ENCODE measurements around the gene GPRC5A. TPM values are rescaled to one million over a fixed set of nuclear protein-coding genes. Genes with fewer than 3 reads are reported as not detected.

GPRC5A gene
- total and polyA plus RNA-seq, 2 experiments from 2014 or later, result 37.8 to 84.8 TPM

GRCh38 chr12:12859690-12860089, 31.7 kb upstream of the GPRC5A start:
- Histone ChIP-seq H3K27me3 (replicated peaks; ENCODE audit: insufficient read depth) (no peaks in the 10 kb centered on the region), H3K36me3 (ENCODE audit: low read depth) (0 out of 2 replicates have a peak, but pooled peaks cover 10% of the 10 kb centered on the region), H3K9ac (no peak overlapping the region), H3K4me1 (ENCODE audit: insufficient read depth) (no peaks in the 10 kb centered on the region), H4K20me1 (ENCODE audit: insufficient read depth) (no peaks in the 10 kb centered on the region), H3K27ac (no peak overlapping the region), H3K79me2 (ENCODE audit: insufficient read depth) (no peaks in the 10 kb centered on the region), H3K9me3 (ENCODE audit: low read depth) (no peaks in the 10 kb centered on the region), H3K9me2 (ENCODE audit: insufficient read depth) (no peaks in the 10 kb centered on the region), H3K4me3 (no peak overlapping the region), H3F3A (ENCODE audit: insufficient read depth) (0 out of 2 replicates have a peak, but pooled peaks cover 5% of the 10 kb centered on the region), H3K4me2 (ENCODE audit: unreplicated experiment) (no peak overlapping the region), H2AFZ (no peak overlapping the region)
- DNase-seq, result peak; percentile 26
- 0 to 6% methylated on average over 1 of the region's 1 CpG for WGBS, 2 experiments (ENCODE audit: low coverage in 1 of 2, low lambda C conversion rate in 2 of 2, missing lambda C conversion rate in 2 of 2)
- TF ChIP-seq EZH2 (IDR thresholded peaks at IDR 0.05; ENCODE audit: insufficient read depth, poor library complexity, severe bottlenecking), result no peak
- no peak for TF ChIP-seq EZH2phosphoT487 (IDR thresholded peaks at IDR 0.05; ENCODE audit: insufficient read depth, low read depth)
- in situ Hi-C loops (cut with MboI), result no loop called here

GRCh38 chr12:12864243-12864642, 27.1 kb upstream of the GPRC5A start:
- H3F3A ChIP-seq (ENCODE audit: insufficient read depth), result peaks cover 9% of the 10 kb centered on the region; the same call in 1 of the 2 replicates
- no peak overlapping the region for H3K9ac ChIP-seq
- no peaks in the 10 kb centered on the region for H3K4me1 ChIP-seq (ENCODE audit: insufficient read depth)
- WGBS, 2 experiments (ENCODE audit: low coverage in 1 of 2, low lambda C conversion rate in 2 of 2, missing lambda C conversion rate in 2 of 2), result 97 to 100% methylated on average over 2 of the region's 2 CpGs
- H3K27me3 ChIP-seq (replicated peaks; ENCODE audit: insufficient read depth), result no peaks in the 10 kb centered on the region
- H3K4me3 ChIP-seq, result no peak overlapping the region
- no peak overlapping the region for H2AFZ ChIP-seq
- H4K20me1 ChIP-seq (ENCODE audit: insufficient read depth), result no peaks in the 10 kb centered on the region
- in situ Hi-C loops (cut with MboI), result no loop called here
- H3K79me2 ChIP-seq (ENCODE audit: insufficient read depth), result no peaks in the 10 kb centered on the region
- no peaks in the 10 kb centered on the region for H3K9me2 ChIP-seq (ENCODE audit: insufficient read depth)
- TF ChIP-seq EZH2phosphoT487 (IDR thresholded peaks at IDR 0.05; ENCODE audit: insufficient read depth, low read depth) (no peak), EZH2 (IDR thresholded peaks at IDR 0.05; ENCODE audit: insufficient read depth, poor library complexity, severe bottlenecking) (no peak)
- 0 out of 2 replicates have a peak, but pooled peaks cover 14% of the 10 kb centered on the region for H3K36me3 ChIP-seq (ENCODE audit: low read depth)
- H3K9me3 ChIP-seq (ENCODE audit: low read depth), result no peaks in the 10 kb centered on the region
- H3K27ac ChIP-seq, result no peak overlapping the region
- H3K4me2 ChIP-seq (ENCODE audit: unreplicated experiment), result no peak overlapping the region
- no peak for DNase-seq

GRCh38 chr12:12868477-12869235, 22.7 kb upstream of the GPRC5A start:
- no peak overlapping the region for H2AFZ ChIP-seq
- no peak overlapping the region for H3K9ac ChIP-seq
- peaks cover 42% of the 10 kb centered on the region for H3F3A ChIP-seq (ENCODE audit: insufficient read depth)
- TF ChIP-seq EZH2 (IDR thresholded peaks at IDR 0.05; ENCODE audit: insufficient read depth, poor library complexity, severe bottlenecking), result no peak
- TF ChIP-seq EZH2phosphoT487 (IDR thresholded peaks at IDR 0.05; ENCODE audit: insufficient read depth, low read depth), result no peak
- H4K20me1 ChIP-seq (ENCODE audit: insufficient read depth), result no peaks in the 10 kb centered on the region
- H3K27ac ChIP-seq, result no peak overlapping the region
- H3K9me2 ChIP-seq (ENCODE audit: insufficient read depth), result no peaks in the 10 kb centered on the region
- H3K79me2 ChIP-seq (ENCODE audit: insufficient read depth), result no peaks in the 10 kb centered on the region
- no peak for DNase-seq
- H3K9me3 ChIP-seq (ENCODE audit: low read depth), result no peaks in the 10 kb centered on the region
- no peak overlapping the region for H3K4me2 ChIP-seq (ENCODE audit: unreplicated experiment)
- in situ Hi-C loops (cut with MboI), result no loop called here
- H3K4me1 ChIP-seq (ENCODE audit: insufficient read depth), result peaks cover 36% of the 10 kb centered on the region
- no peaks in the 10 kb centered on the region for H3K27me3 ChIP-seq (replicated peaks; ENCODE audit: insufficient read depth)
- H3K4me3 ChIP-seq, result no peak overlapping the region
- H3K36me3 ChIP-seq (ENCODE audit: low read depth), result 0 out of 2 replicates have a peak, but pooled peaks cover 3% of the 10 kb centered on the region
- WGBS, 2 experiments (ENCODE audit: low coverage in 1 of 2, low lambda C conversion rate in 2 of 2, missing lambda C conversion rate in 2 of 2), result 80 to 82% methylated on average over 3 of the region's 3 CpGs

GRCh38 chr12:12870465-12870864, 20.9 kb upstream of the GPRC5A start:
- Histone ChIP-seq H2AFZ (no peak overlapping the region), H4K20me1 (ENCODE audit: insufficient read depth) (no peaks in the 10 kb centered on the region), H3K36me3 (ENCODE audit: low read depth) (0 out of 2 replicates have a peak, but pooled peaks cover 3% of the 10 kb centered on the region), H3F3A (ENCODE audit: insufficient read depth) (peaks cover 42% of the 10 kb centered on the region), H3K27ac (peak overlapping the region; percentile 73), H3K9me2 (ENCODE audit: insufficient read depth) (no peaks in the 10 kb centered on the region), H3K4me3 (no peak overlapping the region), H3K9me3 (ENCODE audit: low read depth) (no peaks in the 10 kb centered on the region), H3K4me2 (ENCODE audit: unreplicated experiment) (peak overlapping the region; percentile 36), H3K9ac (no peak overlapping the region), H3K79me2 (ENCODE audit: insufficient read depth) (no peaks in the 10 kb centered on the region), H3K4me1 (ENCODE audit: insufficient read depth) (peaks cover 36% of the 10 kb centered on the region), H3K27me3 (replicated peaks; ENCODE audit: insufficient read depth) (no peaks in the 10 kb centered on the region)
- TF ChIP-seq EZH2 (IDR thresholded peaks at IDR 0.05; ENCODE audit: insufficient read depth, poor library complexity, severe bottlenecking), result no peak
- TF ChIP-seq EZH2phosphoT487 (IDR thresholded peaks at IDR 0.05; ENCODE audit: insufficient read depth, low read depth), result no peak
- WGBS, 2 experiments (ENCODE audit: low coverage in 1 of 2, low lambda C conversion rate in 2 of 2, missing lambda C conversion rate in 2 of 2), result 10 to 11% methylated on average over 7 of the region's 7 CpGs
- in situ Hi-C loops (cut with MboI), result no loop called here
- DNase-seq, result peak; percentile 98

Measured in GM23248 (cell line).